Vagina (tissue), 2 donors: Measurements from ENCODE around the gene NELL1.

Source experiments
- CTCF ChIP-seq, 3 experiments: fragments of 450-650 bp in 2 of 3; fragments of 200-600 bp in 1 of 3; sonication (generic) in 1 of 3; IDR thresholded peaks; one replicate each; pipeline ENCODE4 v1.5.1; 2017 to 2019; ENCODE audit warnings: antibody characterized with exemption in 3 of 3, mild to moderate bottlenecking in 2 of 3, moderate library complexity in 2 of 3
- POLR2A ChIP-seq, 2 donors: fragments of 450-650 bp; IDR thresholded peaks; one replicate each; pipeline ENCODE4 v1.6.1; 2017; ENCODE audit warnings: antibody characterized with exemption in 2 of 2, mild to moderate bottlenecking in 2 of 2, moderate library complexity in 2 of 2
- POLR2AphosphoS5 ChIP-seq, 2 donors: sonication (generic); formaldehyde crosslinking; IDR thresholded peaks; one replicate each; pipeline ENCODE4 v1.9.0; 2017; ENCODE audit warnings: antibody characterized with exemption in 2 of 2, mild to moderate bottlenecking in 2 of 2, low read depth in 1 of 2; ENCODE audit not compliant: insufficient read depth in 1 of 2

DNA sequence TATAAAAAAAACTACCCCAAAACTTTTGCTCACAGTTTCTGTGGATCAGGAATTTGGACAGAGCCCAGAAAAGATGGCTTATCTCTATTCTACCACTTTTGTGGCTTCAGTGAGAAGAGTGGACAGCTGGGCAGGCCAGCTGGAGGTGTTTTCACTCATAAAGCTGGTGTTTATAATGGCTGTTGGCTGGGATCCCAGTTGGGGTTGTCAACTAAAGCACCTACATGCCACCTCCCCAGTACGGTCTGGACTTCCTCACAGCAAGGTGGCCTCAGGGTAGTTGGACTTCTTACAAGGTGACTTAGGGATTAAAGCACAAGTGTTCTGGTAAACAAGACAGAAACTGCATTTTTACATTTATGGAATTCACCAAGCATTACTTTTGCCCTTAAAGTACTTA is 171.0 kb downstream of the NELL1 start:
- no peak for TF ChIP-seq CTCF (IDR thresholded peaks at IDR 0.05)
- TF ChIP-seq POLR2A (IDR thresholded peaks at IDR 0.05), result no peak
- TF ChIP-seq POLR2AphosphoS5 (IDR thresholded peaks at IDR 0.05; ENCODE audit: insufficient read depth in 1 of 2, low read depth in 1 of 2), result no peak
